GM18507 (cell line): ENCODE measurements around the gene LRMDA.

Experiments used
- DNase-seq: peaks from one replicate; pipeline ENCODE4 v3.0.0; 2011; ENCODE audit warnings: low read depth; ENCODE audit not compliant: insufficient read length; ENCODE audit errors: extremely low spot score
- FAIRE-seq: peaks from 2 replicates; lab custom pipeline; 2011; peaks lifted over from hg19 to GRCh38; lab: Jason Lieb, UNC

LRMDA gene

GRCh38 chr10:75708060-75708459 is 276.6 kb downstream of the LRMDA start:
- FAIRE-seq (no peak), DNase-seq (no peak)

GRCh38 chr10:75709245-75709644 is 277.8 kb downstream of the LRMDA start:
- no peak for FAIRE-seq
- DNase-seq, result no peak

GRCh38 chr10:75709811-75710210 is 278.4 kb downstream of the LRMDA start:
- FAIRE-seq (no peak), DNase-seq (no peak)

- DNase-seq (no peak), FAIRE-seq (no peak)
Measured at GRCh38 chr10:75712242-75712880, 280.9 kb downstream of the LRMDA start.

GRCh38 chr10:75716506-75716905 is 285.1 kb downstream of the LRMDA start:
- no peak for DNase-seq
- FAIRE-seq, result no peak

- FAIRE-seq (no peak), DNase-seq (no peak)
Measured at GRCh38 chr10:75717126-75717916, 285.9 kb downstream of the LRMDA start.

GRCh38 chr10:75718991-75719390 is 287.6 kb downstream of the LRMDA start:
- FAIRE-seq (no peak), DNase-seq (no peak)

GRCh38 chr10:75720157-75720556 is 288.7 kb downstream of the LRMDA start:
- DNase-seq (no peak), FAIRE-seq (no peak)

- FAIRE-seq, result no peak
Measured at GRCh38 chr10:75722020-75722419, 290.6 kb downstream of the LRMDA start.

GRCh38 chr10:75722609-75723008 is 291.2 kb downstream of the LRMDA start:
- FAIRE-seq (no peak), DNase-seq (no peak)

More at GRCh38 chr10:75722020-75722419, 290.6 kb downstream of the LRMDA start:
- no peak for DNase-seq

GRCh38 chr10:75723319-75723980 is 292.0 kb downstream of the LRMDA start:
- FAIRE-seq (no peak), DNase-seq (no peak)

GRCh38 chr10:75724047-75724446 is 292.6 kb downstream of the LRMDA start:
- DNase-seq, result no peak
- FAIRE-seq, result no peak

- DNase-seq (no peak), FAIRE-seq (peak; percentile 15)
Measured at GRCh38 chr10:75726522-75727483, 295.4 kb downstream of the LRMDA start.

- FAIRE-seq, result no peak
- DNase-seq, result no peak
Measured at GRCh38 chr10:75730847-75731246, 299.4 kb downstream of the LRMDA start.

- FAIRE-seq (no peak), DNase-seq (no peak)
Measured at GRCh38 chr10:75733135-75733890, 301.9 kb downstream of the LRMDA start.

- DNase-seq (no peak), FAIRE-seq (no peak)
Measured at GRCh38 chr10:75736151-75736640, 304.8 kb downstream of the LRMDA start.

- no peak for FAIRE-seq
- no peak for DNase-seq
Measured at GRCh38 chr10:75736889-75737579, 305.6 kb downstream of the LRMDA start.

GRCh38 chr10:75737580-75737949 is 306.1 kb downstream of the LRMDA start:
- DNase-seq (no peak), FAIRE-seq (no peak)
